PFSK-1 (cell line): ENCODE results near the gene MARCHF2.

Source experiments
- POLR2AphosphoS5 ChIP-seq: IDR thresholded peaks from 2 replicates; pipeline ENCODE4 v1.6.1; 2012; ENCODE audit warnings: low read depth, mild to moderate bottlenecking, control low read depth, low read length, moderate library complexity
- SIN3A ChIP-seq: IDR thresholded peaks from 2 replicates; pipeline ENCODE4 v1.6.1; 2012; ENCODE audit warnings: mild to moderate bottlenecking, low read length, moderate library complexity, borderline replicate concordance; ENCODE audit not compliant: insufficient read depth
- TAF1 ChIP-seq: IDR thresholded peaks from 2 replicates; pipeline ENCODE4 v1.6.1; 2012; ENCODE audit warnings: low read length, control low read depth, borderline replicate concordance; ENCODE audit not compliant: insufficient read depth
- TF ChIP-seq, protein P1 (sequence below), 2 experiments: IDR thresholded peaks; 2 replicates each; pipeline versions ENCODE4 v1.6.1 to v1.8.0; 2011 to 2012; ENCODE audit warnings: low read depth in 2 of 2, low read length in 2 of 2, control low read depth in 1 of 2, inconsistent platforms in 1 of 2, mild to moderate bottlenecking in 1 of 2, moderate library complexity in 1 of 2; ENCODE audit not compliant: insufficient read depth in 1 of 2

DNA sequence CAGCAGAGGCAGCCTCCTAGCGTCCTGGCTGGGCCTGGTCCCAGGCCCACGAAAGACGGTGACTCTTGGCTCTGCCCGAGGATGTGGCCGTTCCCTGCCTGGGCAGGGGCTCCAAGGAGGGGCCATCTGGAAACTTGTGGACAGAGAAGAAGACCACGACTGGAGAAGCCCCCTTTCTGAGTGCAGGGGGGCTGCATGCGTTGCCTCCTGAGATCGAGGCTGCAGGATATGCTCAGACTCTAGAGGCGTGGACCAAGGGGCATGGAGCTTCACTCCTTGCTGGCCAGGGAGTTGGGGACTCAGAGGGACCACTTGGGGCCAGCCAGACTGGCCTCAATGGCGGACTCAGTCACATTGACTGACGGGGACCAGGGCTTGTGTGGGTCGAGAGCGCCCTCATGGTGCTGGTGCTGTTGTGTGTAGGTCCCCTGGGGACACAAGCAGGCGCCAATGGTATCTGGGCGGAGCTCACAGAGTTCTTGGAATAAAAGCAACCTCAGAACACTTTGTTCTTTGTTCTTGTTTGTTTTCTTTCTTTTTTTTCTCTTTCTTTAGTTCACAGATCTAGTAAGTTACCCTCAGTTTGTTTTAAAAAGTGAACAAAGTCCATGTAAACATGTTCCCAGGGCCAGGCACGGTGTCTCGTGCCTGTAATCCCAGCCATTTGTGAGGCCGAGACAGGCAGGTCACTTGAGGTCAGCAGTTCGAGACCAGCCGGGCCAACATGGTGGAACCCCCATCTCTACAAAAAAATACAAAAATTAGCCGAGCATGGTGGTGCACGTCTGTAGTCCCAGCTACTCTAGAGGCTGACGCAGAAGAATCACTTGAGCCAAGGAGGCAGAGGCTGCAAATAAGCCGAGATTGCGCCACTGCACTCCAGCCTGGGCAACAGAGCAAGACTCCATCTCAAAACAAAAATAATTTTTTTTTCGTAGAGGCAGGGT, 39.0 kb upstream of the MARCHF2 start:
- TF ChIP-seq POLR2AphosphoS5 (no peak), SIN3A (no peak), TAF1 (no peak)
- TF ChIP-seq, protein P1, sequence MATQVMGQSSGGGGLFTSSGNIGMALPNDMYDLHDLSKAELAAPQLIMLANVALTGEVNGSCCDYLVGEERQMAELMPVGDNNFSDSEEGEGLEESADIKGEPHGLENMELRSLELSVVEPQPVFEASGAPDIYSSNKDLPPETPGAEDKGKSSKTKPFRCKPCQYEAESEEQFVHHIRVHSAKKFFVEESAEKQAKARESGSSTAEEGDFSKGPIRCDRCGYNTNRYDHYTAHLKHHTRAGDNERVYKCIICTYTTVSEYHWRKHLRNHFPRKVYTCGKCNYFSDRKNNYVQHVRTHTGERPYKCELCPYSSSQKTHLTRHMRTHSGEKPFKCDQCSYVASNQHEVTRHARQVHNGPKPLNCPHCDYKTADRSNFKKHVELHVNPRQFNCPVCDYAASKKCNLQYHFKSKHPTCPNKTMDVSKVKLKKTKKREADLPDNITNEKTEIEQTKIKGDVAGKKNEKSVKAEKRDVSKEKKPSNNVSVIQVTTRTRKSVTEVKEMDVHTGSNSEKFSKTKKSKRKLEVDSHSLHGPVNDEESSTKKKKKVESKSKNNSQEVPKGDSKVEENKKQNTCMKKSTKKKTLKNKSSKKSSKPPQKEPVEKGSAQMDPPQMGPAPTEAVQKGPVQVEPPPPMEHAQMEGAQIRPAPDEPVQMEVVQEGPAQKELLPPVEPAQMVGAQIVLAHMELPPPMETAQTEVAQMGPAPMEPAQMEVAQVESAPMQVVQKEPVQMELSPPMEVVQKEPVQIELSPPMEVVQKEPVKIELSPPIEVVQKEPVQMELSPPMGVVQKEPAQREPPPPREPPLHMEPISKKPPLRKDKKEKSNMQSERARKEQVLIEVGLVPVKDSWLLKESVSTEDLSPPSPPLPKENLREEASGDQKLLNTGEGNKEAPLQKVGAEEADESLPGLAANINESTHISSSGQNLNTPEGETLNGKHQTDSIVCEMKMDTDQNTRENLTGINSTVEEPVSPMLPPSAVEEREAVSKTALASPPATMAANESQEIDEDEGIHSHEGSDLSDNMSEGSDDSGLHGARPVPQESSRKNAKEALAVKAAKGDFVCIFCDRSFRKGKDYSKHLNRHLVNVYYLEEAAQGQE (IDR thresholded peaks at IDR 0.05; ENCODE audit: insufficient read depth in 1 of 2, low read depth in 2 of 2, low read length in 2 of 2), result no peak
